ENCODE results near the gene DLST.
A peak's percentile ranks its signal among the peaks of the same experiment; 100 is the strongest.

The DLST gene

DNA sequence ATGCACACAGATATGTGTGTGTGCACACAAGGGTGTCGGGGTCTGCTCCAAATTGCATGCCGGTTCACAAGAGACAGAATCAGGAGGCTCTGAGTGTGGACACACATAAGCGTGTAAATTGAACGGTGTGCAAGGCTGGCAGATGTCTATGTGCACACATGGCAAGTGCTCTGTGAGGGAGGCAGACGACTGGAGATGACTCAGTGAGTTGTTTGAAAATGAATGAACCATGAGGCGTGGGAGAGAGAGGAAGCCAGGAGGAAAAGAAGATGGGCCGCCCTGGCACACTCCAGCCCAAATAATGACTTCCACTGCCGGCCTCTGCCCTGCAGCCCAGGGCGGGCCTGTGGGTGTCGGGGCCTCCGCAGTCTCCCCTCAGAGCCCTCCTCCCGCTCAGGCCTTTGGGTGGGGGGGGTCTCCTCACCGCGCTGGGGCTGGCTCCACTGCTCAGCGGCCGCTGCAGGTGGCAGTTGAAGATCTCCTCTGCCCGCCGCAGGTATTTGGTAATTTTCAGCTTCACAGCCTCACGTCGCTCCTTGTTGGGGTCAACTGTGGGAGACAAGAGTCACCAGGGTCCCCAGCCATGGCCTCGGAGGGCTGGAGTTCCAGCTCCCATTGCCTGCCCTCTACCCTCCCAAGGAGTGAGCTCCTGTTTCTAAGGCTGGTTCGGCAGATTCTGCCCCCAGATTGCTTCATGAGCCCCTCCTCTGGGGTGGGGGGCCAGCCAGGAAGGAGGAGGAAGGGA, 37.9 kb downstream of the DLST start:
- TF ChIP-seq, protein P1, sequence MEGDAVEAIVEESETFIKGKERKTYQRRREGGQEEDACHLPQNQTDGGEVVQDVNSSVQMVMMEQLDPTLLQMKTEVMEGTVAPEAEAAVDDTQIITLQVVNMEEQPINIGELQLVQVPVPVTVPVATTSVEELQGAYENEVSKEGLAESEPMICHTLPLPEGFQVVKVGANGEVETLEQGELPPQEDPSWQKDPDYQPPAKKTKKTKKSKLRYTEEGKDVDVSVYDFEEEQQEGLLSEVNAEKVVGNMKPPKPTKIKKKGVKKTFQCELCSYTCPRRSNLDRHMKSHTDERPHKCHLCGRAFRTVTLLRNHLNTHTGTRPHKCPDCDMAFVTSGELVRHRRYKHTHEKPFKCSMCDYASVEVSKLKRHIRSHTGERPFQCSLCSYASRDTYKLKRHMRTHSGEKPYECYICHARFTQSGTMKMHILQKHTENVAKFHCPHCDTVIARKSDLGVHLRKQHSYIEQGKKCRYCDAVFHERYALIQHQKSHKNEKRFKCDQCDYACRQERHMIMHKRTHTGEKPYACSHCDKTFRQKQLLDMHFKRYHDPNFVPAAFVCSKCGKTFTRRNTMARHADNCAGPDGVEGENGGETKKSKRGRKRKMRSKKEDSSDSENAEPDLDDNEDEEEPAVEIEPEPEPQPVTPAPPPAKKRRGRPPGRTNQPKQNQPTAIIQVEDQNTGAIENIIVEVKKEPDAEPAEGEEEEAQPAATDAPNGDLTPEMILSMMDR (IDR thresholded peaks at IDR 0.05; ENCODE audit: low read depth, low read length, missing control alignments): no peak
- no peak overlapping the region for H3K4me3 ChIP-seq (ENCODE audit: low read depth, low read length)
- no peak for DNase-seq (ENCODE audit: low read depth)

DNA sequence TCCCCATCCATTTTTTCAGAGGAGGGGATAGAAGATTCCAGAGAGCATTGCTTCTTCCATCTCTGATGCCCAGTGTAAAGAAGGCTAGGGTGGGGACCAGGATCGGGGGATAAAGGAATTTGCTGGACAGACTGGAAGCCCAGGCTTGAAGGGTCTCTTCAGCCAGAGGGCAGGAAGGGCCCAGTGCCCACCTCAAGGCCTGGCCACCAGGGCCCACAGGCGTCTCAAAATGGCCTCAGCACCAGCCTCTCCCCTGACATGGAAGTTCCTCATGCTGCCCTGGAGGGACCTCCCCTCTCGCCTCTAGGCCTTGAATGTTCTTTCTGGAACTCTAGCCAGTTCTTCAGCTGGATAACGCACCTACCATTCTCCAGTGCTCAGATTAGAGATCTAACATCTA, 38.6 kb downstream of the DLST start:
- TF ChIP-seq, protein P1 (IDR thresholded peaks at IDR 0.05; ENCODE audit: low read depth, low read length, missing control alignments): no peak
- no peak for DNase-seq (ENCODE audit: low read depth)
- no peak overlapping the region for H3K4me3 ChIP-seq (ENCODE audit: low read depth, low read length)

DNA sequence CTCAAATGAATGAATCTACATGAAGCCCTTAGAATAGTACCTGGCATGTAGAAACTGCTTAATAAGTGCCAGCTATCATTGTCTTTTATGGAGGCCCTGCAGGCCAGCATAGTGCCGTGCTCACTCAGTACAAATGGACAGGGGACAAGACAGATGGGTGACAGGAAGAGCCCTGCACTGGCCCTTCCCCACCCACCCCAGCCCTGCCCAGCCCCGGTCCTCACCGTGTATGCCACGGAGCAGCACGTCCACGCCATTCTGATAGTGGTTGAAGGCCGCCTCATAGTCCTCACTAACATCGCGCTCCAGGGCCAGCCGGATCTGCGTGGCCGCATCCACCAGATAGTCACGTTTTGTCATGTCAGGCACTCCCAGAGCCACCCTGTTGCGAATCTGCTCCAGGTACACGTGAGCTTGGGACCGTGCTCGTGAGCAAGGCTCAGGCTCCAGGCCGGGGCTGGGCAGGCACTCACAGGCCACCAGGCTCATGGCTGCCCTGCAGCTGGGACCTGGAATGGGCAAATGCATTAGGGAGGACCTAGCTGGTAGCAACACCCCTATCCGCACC, 39.4 kb downstream of the DLST start:
- no peak for DNase-seq (ENCODE audit: low read depth)
- no peak overlapping the region for H3K4me3 ChIP-seq (ENCODE audit: low read depth, low read length)
- TF ChIP-seq, protein P1 (IDR thresholded peaks at IDR 0.05; ENCODE audit: low read depth, low read length, missing control alignments): no peak

DNA sequence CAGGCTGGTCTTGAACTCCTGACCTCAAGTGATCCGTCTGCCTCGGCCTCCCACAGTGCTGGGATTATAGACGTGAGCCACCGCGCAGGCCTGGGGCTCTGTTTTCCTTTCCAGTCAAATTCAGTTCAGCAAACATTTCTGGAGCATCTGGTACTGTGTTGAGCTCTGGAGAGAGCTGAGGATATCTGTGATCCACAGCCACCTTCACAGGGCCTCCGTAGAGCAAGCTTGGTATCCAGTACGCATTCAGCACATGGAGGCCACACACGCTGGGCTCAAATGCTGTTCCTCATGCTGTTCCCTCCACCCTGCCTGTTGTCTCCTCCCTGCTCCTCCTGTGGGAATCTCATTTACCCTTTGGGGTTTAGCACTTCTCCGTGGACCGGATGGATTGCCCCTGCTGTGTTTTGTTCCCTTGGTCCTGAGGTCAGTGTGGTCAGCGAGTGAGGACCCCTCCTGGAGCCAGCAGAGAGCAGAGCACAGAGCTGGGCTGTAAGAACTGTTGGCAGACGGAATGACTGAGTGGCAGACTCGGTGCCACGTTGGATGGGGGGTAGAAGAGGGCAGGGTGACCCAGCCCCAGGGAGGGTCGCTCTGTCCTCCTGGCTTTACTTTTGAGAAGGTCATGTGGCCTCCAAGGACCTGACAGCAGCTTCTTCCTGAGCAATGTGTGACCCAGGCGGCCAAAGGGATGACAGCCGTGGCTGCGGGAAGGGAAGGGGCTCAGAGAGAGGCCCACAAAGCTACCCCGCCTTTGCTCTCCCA, 40.5 kb downstream of the DLST start:
- DNase-seq (ENCODE audit: low read depth): no peak
- TF ChIP-seq, protein P1 (IDR thresholded peaks at IDR 0.05; ENCODE audit: low read depth, low read length, missing control alignments): no peak
- peak overlapping the region; percentile 72 for H3K4me3 ChIP-seq (ENCODE audit: low read depth, low read length)

DNA sequence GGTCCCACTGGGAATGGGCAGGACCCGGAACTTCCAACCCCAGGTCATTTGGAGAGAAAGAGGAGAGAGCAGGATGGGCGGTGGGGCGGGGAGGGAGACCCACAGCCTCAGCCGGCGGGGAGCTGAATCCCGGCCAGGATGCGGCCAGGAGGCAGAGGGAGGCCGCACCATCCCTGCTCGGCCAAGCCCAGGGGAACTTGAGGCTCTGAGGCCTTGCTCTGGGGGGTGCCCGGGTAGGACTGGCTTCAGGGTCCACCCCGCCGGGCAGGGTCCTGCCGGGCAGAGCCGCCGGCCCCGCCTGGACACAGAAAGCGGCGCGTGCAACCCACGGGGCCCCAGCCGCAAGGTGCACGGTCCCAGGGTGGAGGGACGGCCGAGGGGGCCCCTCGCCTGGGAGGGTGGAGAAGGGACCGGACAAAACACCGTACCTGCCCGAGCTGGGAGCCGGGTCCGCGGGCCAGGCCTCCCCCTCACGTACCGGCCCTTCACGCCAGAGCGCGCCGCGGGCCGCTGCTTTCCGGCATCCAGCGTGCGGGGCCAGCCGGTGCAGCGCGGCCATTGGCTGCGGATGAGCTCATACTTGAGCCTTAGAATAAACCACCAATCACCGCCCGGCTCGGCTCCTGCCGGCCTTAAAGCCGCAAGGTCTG, 41.2 kb downstream of the DLST start, which contains the start of gene RPS6KL1:
TSS of gene RPS6KL1 (minus strand) at position 509 of the 650 bp plus-strand sequence. CDS start 1,719 bp downstream, outside the sequence.
- TF ChIP-seq, protein P1 (IDR thresholded peaks at IDR 0.05; ENCODE audit: low read depth, low read length, missing control alignments): no peak
- DNase-seq (ENCODE audit: low read depth): no peak
- peak within 1 kb of the TSS; percentile 72 for H3K4me3 ChIP-seq (ENCODE audit: low read depth, low read length)

DNA sequence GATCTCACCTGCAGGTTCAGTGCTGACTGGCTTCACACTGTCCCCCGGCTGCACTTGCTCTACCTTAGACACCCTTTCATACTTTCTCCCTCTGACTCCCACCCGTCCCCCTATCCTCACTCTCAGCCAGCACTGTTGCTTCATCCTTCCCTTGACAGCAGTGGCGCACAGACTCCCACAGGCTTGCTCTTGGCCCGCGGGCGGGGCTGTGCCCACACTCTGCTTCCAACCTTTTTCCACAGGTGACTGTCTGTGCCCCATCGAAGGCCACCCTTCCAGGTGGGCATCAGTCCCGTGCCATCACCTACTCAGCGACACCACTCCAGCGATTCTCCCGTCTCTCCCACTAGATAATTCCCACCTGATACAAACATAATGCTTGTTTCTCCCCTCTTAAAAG, 42.3 kb downstream of the DLST start:
- TF ChIP-seq, protein P1 (IDR thresholded peaks at IDR 0.05; ENCODE audit: low read depth, low read length, missing control alignments): no peak
- no peak overlapping the region for H3K4me3 ChIP-seq (ENCODE audit: low read depth, low read length)
- DNase-seq (ENCODE audit: low read depth): no peak

All from GM12864 (cell line).